Activated CD4-positive, alpha-beta T cell treated with anti-CD3 and anti-CD28 coated beads, Interleukin-2, amount 50 U/mL, for 1 hour (primary cell): Measurements from ENCODE around the gene ZNF202.

ENCODE experiments used
- DNase-seq: peaks from one replicate; pipeline ENCODE4 v3.0.0-alpha.2; 2020

ZNF202 gene

GRCh38 chr11:123681030-123681429, 60.4 kb downstream of the ZNF202 start:
- no peak for DNase-seq

- no peak for DNase-seq
Observed at GRCh38 chr11:123678246-123678645, 63.2 kb downstream of the ZNF202 start.

- DNase-seq: no peak
Observed at GRCh38 chr11:123677510-123677909, 64.0 kb downstream of the ZNF202 start.

DNA sequence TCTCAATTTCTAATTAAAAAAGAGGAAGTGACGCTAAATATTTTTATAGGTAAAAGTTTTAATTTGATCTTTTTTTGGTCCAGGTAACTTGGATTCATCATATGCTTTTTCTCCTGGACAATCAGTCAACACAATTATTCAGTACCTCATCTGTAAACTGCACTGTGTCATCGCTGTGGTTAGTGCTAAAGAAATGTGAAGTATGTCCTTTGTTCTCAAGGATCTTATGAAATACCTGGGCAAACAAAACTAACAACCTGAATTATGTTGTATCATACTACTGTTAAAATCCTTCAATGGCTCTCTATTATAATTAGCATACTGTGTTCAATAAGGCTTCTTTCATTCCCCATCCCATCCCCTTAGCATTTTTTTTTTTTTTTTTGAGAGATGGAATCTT, 67.2 kb downstream of the ZNF202 start:
- no peak for DNase-seq
